ENCODE results near the gene UBE2H.
"Not testable (repeated sequence)": the region's sequence is repeated elsewhere in the genome, so short reads cannot be mapped to it uniquely, and the experiment has no call there.

Gene UBE2H

DNA sequence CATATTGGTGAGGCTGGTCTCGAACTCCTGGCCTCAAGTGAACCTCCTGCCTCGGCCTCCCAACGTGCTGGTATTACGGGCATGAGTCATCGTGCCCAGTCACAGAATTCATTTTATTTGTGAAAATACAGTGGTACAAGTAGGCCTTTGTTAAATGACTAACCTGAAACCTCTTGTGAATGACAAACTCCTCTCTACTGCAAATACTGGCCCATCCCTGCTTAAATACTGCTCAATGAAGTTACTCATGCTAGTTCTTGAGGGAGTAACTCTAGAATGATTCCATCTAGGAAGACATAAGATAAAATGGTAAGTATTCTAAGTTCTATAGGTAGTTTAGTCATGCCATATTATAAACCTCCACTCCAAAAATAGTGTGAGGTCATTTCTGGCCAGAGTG lies 80.7 kb downstream of the UBE2H start:
- no peak for DNase-seq (ENCODE audit: low spot score)

GRCh38 chr7:129870668-129871067 lies 82.1 kb downstream of the UBE2H start:
- no peak for DNase-seq (ENCODE audit: low spot score)

DNA sequence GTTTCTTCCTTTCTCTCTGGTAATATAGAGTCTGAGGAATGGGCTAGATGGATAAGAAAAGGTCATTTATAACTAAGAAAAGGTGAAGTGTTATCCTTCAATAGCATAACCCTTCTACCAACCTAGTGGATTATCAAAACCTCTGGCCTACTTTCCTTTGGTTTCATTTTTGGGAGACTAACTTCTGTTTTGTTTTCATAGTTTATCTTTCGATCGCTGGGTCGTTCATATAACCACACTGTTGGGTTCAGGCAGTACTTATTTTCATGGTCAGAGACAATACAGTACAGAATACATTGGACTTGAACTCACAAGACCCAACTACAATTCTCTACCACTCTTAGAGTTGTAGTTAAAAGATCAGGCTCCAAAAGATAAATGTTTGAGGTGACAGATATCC lies 86.5 kb downstream of the UBE2H start:
- DNase-seq (ENCODE audit: low spot score) = no peak

- no peak for DNase-seq (ENCODE audit: low spot score)
These were observed 86.9 kb downstream of the UBE2H start for GRCh38 chr7:129865925-129866201.

- DNase-seq (ENCODE audit: low spot score) = no peak
These were observed 87.5 kb downstream of the UBE2H start for GRCh38 chr7:129865093-129865924.

GRCh38 chr7:129864676-129865075 lies 88.1 kb downstream of the UBE2H start:
- not testable (repeated sequence) for DNase-seq (ENCODE audit: low spot score)

GRCh38 chr7:129864042-129864441 lies 88.7 kb downstream of the UBE2H start:
- no peak for DNase-seq (ENCODE audit: low spot score)

GRCh38 chr7:129862682-129863081 lies 90.1 kb downstream of the UBE2H start:
- no peak for DNase-seq (ENCODE audit: low spot score)

DNA sequence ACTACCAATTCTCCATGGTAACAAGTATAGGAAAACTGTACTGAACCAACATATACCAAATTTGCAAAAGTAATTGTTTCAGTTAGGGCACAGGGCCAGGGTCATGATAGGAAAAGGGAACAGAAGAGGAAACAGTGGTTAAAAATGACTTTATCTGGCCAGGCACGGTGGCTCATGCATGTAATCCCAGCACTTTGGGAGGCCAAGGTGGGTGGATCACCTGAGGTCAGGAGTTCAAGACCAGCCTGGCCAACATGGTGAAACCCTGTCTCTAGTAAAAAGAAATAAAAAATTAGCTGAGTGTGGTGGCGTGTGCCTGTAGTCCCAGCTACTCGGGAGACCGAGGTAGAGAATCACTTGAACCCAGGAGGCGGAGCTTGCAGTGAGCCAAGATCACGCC lies 92.0 kb downstream of the UBE2H start:
- not testable (repeated sequence) for DNase-seq (ENCODE audit: low spot score)

DNA sequence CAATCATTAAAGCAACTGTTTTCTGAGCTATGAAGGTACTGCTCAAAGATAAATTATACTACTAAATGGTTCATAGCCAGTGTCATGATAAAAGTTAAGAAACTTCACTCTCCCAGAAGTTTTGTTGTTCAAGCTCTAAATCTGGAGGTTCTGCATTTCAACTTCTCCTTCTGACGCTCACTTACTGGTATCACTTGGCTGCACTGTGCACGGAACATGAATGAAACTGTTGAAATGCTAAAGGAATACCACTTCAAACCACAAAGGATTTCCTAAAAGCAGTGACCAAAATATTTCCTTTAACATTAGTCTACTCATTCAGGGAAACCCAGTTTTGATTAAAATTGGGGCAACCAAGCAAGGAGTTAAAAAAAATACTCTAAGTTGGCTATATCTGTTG lies 93.6 kb downstream of the UBE2H start:
- peak; percentile 44 for DNase-seq (ENCODE audit: low spot score)

DNA sequence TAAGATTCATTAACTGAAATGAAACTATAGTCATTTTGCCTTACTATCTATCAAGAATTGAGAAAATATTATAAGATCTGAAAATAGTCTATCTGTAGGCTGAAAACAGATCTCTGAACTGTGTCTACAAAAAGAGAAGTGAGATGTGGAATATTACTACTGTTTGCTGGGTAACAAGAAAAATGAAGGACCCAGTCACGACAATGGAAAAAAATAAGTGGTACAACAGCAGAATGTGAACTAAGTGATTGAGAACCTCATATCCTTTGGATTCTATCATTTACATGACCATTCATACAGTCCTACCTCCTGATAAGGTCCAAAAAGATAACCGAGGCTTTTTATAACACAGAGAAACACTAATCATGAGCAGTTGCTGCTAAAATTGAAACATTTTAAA lies 94.3 kb downstream of the UBE2H start:
- DNase-seq (ENCODE audit: low spot score) = no peak

- no peak for DNase-seq (ENCODE audit: low spot score)
These were observed 95.4 kb downstream of the UBE2H start for GRCh38 chr7:129857313-129857712.

DNA sequence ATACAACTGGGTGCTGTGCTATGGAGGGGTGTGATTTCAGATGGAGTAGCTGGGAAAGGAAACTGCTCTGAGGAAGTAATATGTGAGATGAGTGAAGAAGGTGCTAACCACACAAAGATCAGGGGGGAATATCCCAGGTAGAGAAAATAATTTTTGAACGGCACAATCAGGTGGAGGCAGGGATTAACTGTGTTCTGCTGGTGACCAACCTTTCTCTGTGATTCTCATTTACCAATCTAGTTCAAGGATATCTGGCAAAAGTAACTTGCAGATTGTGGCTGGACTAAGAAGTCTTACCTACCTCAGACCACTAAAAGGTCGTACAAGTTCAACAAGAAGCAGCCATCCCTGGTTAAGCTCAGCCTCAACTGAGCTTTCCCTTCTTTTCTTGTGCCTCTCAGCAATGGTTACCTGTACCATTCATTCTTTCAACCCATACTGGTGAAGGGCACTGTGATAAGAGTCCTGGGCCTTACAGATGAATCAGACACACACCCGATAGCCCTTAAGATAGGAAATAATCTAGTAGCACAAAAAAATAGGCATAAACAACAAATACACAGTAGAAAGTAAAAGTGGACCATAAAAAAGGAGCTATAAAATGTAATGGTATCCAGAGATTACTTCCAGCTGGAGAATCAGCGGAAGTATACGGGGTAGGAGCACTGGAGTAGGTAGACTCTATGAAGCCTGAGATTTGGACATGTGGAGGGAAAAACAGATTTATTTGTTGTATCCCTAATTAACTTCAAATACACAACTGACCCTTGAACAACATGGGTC lies 96.6 kb downstream of the UBE2H start:
- no peak for DNase-seq (ENCODE audit: low spot score)

DNA sequence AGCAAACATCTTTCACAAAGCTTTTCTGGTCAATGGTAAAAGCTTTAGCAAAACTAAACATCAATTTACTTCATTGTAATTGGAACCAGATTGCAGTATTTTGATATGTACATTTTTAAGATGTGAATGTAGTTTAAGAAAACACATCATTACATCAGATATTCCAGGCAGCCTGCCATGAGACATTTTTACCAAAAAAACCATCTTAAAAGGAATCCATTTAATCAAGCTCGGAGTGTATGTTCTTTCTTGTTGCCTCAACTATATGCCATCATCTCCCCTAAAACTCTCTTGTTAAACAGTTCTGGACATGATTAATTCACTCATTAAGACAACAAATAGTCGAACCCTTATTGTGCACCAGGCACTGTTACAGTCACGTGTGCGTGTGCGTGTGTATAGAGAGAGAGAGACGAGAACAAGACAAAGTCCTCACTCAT lies 97.5 kb downstream of the UBE2H start:
- no peak for DNase-seq (ENCODE audit: low spot score)

DNA sequence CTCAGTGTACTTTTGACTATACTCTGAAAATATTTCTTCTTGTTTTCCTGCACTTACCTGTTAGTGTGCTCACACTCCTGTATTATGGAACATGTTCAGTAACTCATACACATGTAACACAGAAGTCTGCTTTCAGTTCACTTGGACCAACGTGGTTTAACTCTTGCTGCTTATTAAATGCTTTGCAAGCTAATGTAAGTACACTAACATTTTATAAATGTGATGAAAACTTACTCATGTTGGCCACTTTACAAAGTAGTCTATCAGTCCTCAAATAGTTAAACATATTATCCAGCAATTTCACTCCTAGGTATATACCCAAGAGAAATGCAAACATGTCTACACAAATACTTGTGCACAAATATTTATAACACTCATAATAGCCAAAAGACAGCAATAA lies 98.4 kb downstream of the UBE2H start:
- DNase-seq (ENCODE audit: low spot score) = no peak

DNA sequence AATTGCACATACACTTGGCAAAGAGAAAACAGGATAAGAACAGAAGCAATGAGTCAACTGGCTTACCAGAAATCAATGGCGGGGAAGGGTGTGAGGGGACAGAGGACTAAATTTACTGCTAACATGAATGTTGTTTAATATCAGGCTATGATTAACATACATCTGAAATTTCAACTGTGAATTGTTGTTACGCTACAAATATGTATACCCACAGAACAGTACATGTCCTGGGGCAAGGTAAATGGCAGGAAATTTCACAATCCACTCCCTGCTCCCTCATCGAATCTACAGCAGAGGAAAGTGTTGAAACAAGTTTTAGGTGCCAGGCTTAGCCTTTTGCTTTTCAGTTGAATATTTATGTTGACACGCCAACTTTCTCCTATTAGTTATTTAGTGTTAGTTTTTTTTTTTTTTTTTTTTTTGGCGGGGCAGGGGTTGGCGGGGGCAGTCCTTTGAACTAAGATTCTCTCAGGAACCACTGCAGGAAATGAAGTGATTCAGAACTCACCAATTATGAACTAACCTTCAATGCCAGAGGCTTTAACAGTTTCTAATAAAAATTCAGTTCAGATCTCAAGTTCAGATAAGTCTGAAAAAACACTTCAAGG lies 99.0 kb downstream of the UBE2H start:
- no peak for DNase-seq (ENCODE audit: low spot score)

DNA sequence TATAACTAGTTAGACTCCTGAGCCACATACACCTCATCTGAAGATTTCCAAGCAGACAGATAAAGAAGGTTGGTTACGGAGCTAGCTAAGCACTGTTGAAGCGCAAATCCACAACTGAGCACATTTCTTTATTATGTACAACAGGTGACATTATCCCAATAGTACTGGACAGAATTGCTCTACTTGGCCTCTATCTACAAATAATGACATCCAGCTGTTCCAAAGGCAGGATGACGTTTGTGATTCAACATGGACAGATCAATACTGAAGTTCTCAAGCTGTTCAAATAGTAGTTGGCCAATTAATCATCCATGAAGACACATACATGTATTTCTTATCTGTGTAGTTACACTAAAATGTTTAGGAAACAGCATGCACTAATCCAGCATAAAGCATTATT lies 101.0 kb downstream of the UBE2H start:
- no peak for DNase-seq (ENCODE audit: low spot score)

- DNase-seq (ENCODE audit: low spot score) = no peak
These were observed 101.6 kb downstream of the UBE2H start for GRCh38 chr7:129851174-129851573.

DNA sequence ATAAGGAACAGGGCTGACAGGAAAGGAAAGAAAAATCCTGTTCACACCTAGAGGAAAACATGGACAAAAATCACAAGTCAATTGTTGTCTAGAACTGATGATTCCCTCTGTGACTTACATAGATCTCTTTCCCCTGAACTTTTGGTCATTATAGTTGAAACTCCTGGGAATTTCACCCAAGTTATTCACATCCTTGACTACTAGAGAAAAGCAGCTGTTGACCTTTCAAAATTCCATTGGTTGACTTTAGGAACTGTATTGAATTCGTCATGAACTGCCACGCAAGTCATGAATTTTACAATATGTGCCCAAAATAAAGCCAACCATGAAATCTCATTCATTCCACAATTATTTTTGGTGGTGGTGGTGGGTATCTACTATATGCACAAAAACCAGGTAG lies 104.3 kb downstream of the UBE2H start:
- no peak for DNase-seq (ENCODE audit: low spot score)

- DNase-seq (ENCODE audit: low spot score) = no peak
These were observed 106.8 kb downstream of the UBE2H start for GRCh38 chr7:129845972-129846327.

- no peak for DNase-seq (ENCODE audit: low spot score)
These were observed 107.4 kb downstream of the UBE2H start for GRCh38 chr7:129845178-129845971.

Data from NAMALWA (cell line).